KMS-11 (cell line): ENCODE results near the gene HSPA12B.

Source experiments
- H2AFZ ChIP-seq: fragments of 200-600 bp; sonication (generic); 2 replicates; pipeline ENCODE4 v1.6.1; 2016; ENCODE audit warnings: antibody characterized with exemption, mixed run types, low read depth
- H3K27ac ChIP-seq: fragments of 200-600 bp; sonication (generic); 2 replicates; pipeline ENCODE4 v1.6.1; 2016; ENCODE audit warnings: mild to moderate bottlenecking, mixed run types
- H3K27me3 ChIP-seq: fragments of 200-600 bp; sonication (generic); 2 replicates; pipeline ENCODE4 v1.6.1; 2017; ENCODE audit warnings: mild to moderate bottlenecking, low read depth, mixed run types, moderate library complexity; ENCODE audit not compliant: insufficient read depth
- H3K36me3 ChIP-seq: fragments of 200-600 bp; sonication (generic); 2 replicates; pipeline ENCODE4 v1.6.1; 2017; ENCODE audit warnings: mild to moderate bottlenecking, mixed run types; ENCODE audit not compliant: insufficient read depth
- H3K4me1 ChIP-seq: fragments of 200-600 bp; sonication (generic); 2 replicates; pipeline ENCODE4 v1.6.1; 2016; ENCODE audit warnings: mild to moderate bottlenecking, low read depth, mixed run types; ENCODE audit not compliant: poor library complexity, severe bottlenecking
- H3K4me2 ChIP-seq: fragments of 200-600 bp; sonication (generic); 2 replicates; pipeline ENCODE4 v1.7.0; 2016; ENCODE audit warnings: mild to moderate bottlenecking, mixed run types
- H3K4me3 ChIP-seq: fragments of 200-600 bp; sonication (generic); IDR thresholded peaks from 2 replicates; pipeline ENCODE4 v1.6.1; 2017; ENCODE audit warnings: low read depth, low read length, mixed read lengths; ENCODE audit not compliant: insufficient read depth
- H3K79me2 ChIP-seq: fragments of 200-600 bp; sonication (generic); 2 replicates; pipeline ENCODE4 v1.6.1; 2016; ENCODE audit warnings: low read depth, mixed run types; ENCODE audit not compliant: insufficient read depth
- H3K9ac ChIP-seq: fragments of 200-600 bp; sonication (generic); 2 replicates; pipeline ENCODE4 v1.6.1; 2016; ENCODE audit warnings: mild to moderate bottlenecking, mixed run types
- H4K20me1 ChIP-seq: fragments of 200-600 bp; sonication (generic); 2 replicates; pipeline ENCODE4 v1.6.1; 2016; ENCODE audit warnings: mild to moderate bottlenecking, mixed run types; ENCODE audit not compliant: insufficient read depth
- TF ChIP-seq, protein P1 (sequence below): fragments of 200-600 bp; sonication (generic); conservative IDR thresholded peaks from 2 replicates; pipeline ENCODE4 v1.6.1; 2017; ENCODE audit warnings: low read depth, mild to moderate bottlenecking, antibody characterized with exemption, low read length, moderate library complexity, mixed read lengths

The HSPA12B gene

GRCh38 chr20:3692706-3693294, 39.7 kb upstream of the HSPA12B start:
- Histone ChIP-seq H3K9ac (no peak overlapping the region), H3K79me2 (no peaks in the 10 kb centered on the region), H3K36me3 (no peaks in the 10 kb centered on the region), H4K20me1 (no peaks in the 10 kb centered on the region), H3K27ac (no peak overlapping the region), H3K4me2 (no peak overlapping the region), H3K4me1 (no peaks in the 10 kb centered on the region), H3K4me3 (no peak overlapping the region), H3K27me3 (no peaks in the 10 kb centered on the region), H2AFZ (no peak overlapping the region)
- TF ChIP-seq, protein P1, sequence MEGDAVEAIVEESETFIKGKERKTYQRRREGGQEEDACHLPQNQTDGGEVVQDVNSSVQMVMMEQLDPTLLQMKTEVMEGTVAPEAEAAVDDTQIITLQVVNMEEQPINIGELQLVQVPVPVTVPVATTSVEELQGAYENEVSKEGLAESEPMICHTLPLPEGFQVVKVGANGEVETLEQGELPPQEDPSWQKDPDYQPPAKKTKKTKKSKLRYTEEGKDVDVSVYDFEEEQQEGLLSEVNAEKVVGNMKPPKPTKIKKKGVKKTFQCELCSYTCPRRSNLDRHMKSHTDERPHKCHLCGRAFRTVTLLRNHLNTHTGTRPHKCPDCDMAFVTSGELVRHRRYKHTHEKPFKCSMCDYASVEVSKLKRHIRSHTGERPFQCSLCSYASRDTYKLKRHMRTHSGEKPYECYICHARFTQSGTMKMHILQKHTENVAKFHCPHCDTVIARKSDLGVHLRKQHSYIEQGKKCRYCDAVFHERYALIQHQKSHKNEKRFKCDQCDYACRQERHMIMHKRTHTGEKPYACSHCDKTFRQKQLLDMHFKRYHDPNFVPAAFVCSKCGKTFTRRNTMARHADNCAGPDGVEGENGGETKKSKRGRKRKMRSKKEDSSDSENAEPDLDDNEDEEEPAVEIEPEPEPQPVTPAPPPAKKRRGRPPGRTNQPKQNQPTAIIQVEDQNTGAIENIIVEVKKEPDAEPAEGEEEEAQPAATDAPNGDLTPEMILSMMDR: no peak

- Histone ChIP-seq H3K4me1 (no peaks in the 10 kb centered on the region), H3K27ac (no peak overlapping the region), H2AFZ (no peak overlapping the region), H3K9ac (no peak overlapping the region), H3K79me2 (no peaks in the 10 kb centered on the region), H3K36me3 (no peaks in the 10 kb centered on the region), H4K20me1 (no peaks in the 10 kb centered on the region), H3K27me3 (no peaks in the 10 kb centered on the region), H3K4me3 (no peak overlapping the region), H3K4me2 (no peak overlapping the region)
- TF ChIP-seq, protein P1: no peak
These were observed 39.1 kb upstream of the HSPA12B start for GRCh38 chr20:3693376-3693775.

- Histone ChIP-seq H3K27ac (no peak overlapping the region), H3K36me3 (no peaks in the 10 kb centered on the region), H3K9ac (no peak overlapping the region), H2AFZ (no peak overlapping the region), H3K4me2 (no peak overlapping the region), H3K27me3 (no peaks in the 10 kb centered on the region), H3K4me3 (no peak overlapping the region), H3K79me2 (no peaks in the 10 kb centered on the region), H3K4me1 (no peaks in the 10 kb centered on the region), H4K20me1 (no peaks in the 10 kb centered on the region)
- TF ChIP-seq, protein P1: no peak
These were observed 37.6 kb upstream of the HSPA12B start for GRCh38 chr20:3694864-3695263.

- Histone ChIP-seq H2AFZ (no peak overlapping the region), H3K36me3 (no peaks in the 10 kb centered on the region), H3K9ac (no peak overlapping the region), H3K4me2 (no peak overlapping the region), H3K27ac (no peak overlapping the region), H3K27me3 (no peaks in the 10 kb centered on the region), H3K79me2 (no peaks in the 10 kb centered on the region), H3K4me1 (no peaks in the 10 kb centered on the region), H3K4me3 (no peak overlapping the region), H4K20me1 (no peaks in the 10 kb centered on the region)
- TF ChIP-seq, protein P1: peak; percentile 63
These were observed 36.3 kb upstream of the HSPA12B start for GRCh38 chr20:3696200-3696599.
